Activated T-helper 2 cell treated with anti-CD3 and anti-CD28 coated beads, Interferon-gamma antibody, Interleukin-2, Interleukin-4, amounts not matched to agents 10 μg/mL and 5 μg/mL and 100 μg/mL, durations not matched to agents 14 hours and 24 hours and 36 hours (primary cell): Measurements from ENCODE around the gene SLC16A9. TPM values are rescaled to one million over a fixed set of nuclear protein-coding genes. Genes with fewer than 3 reads are reported as not detected.
"Not testable (repeated sequence)": the region's sequence is repeated elsewhere in the genome, so short reads cannot be mapped to it uniquely, and the experiment has no call there.

ENCODE experiments used
- DNase-seq: peaks from one replicate; pipeline ENCODE4 v3.0.0; 2021; ENCODE audit warnings: low spot score
- H3K27ac Mint-ChIP-seq: one replicate; pipeline ENCODE4 v1.8.0; 2021; ENCODE audit warnings: mixed read lengths
- H3K27me3 Mint-ChIP-seq: one replicate; pipeline ENCODE4 v1.8.0; 2021; ENCODE audit warnings: low read depth, mixed read lengths
- H3K36me3 Mint-ChIP-seq: one replicate; pipeline ENCODE4 v1.8.0; 2021; ENCODE audit warnings: low read depth, mixed read lengths
- H3K4me1 Mint-ChIP-seq: one replicate; pipeline ENCODE4 v1.8.0; 2021; ENCODE audit warnings: low read depth, mixed read lengths
- H3K4me3 Mint-ChIP-seq: one replicate; pipeline ENCODE4 v1.8.0; 2021; ENCODE audit warnings: low read depth, mild to moderate bottlenecking, moderate library complexity, mixed read lengths
- H3K9me3 Mint-ChIP-seq: one replicate; pipeline ENCODE4 v1.8.0; 2021; ENCODE audit warnings: mixed read lengths
- intact Hi-C: fragments of 100-400 bp; cut with micrococcal nuclease; formaldehyde crosslinking; loops from one replicate; pipeline ENCODE4 v1.15.1; 2023
- total RNA-seq: library from RNA; stranded (reverse); gene quantifications from 2 replicates; pipeline ENCODE4 v1.2.3, GENCODE V29; 2022

Gene SLC16A9
- total RNA-seq, 1 donor from 2014 or later, result 1.9 TPM

GRCh38 chr10:59682986-59683937 lies 26.4 kb downstream of the SLC16A9 start:
- Mint-ChIP-seq H3K4me3 (no peak overlapping the region), H3K4me1 (peaks cover 6% of the 10 kb centered on the region), H3K27ac (no peak overlapping the region), H3K27me3 (peaks cover 1% of the 10 kb centered on the region), H3K9me3 (no peaks in the 10 kb centered on the region), H3K36me3 (no peaks in the 10 kb centered on the region)
- intact Hi-C loops, result no loop called here
- DNase-seq, result no peak

GRCh38 chr10:59680199-59680598 lies 29.5 kb downstream of the SLC16A9 start:
- H3K27me3 Mint-ChIP-seq, result peaks cover under 1% of the 10 kb centered on the region
- no peak overlapping the region for H3K4me3 Mint-ChIP-seq
- H3K36me3 Mint-ChIP-seq, result no peaks in the 10 kb centered on the region
- H3K4me1 Mint-ChIP-seq, result peaks cover 6% of the 10 kb centered on the region
- H3K9me3 Mint-ChIP-seq, result no peaks in the 10 kb centered on the region
- intact Hi-C loops, result no loop called here
- DNase-seq, result no peak
- no peak overlapping the region for H3K27ac Mint-ChIP-seq

- H3K27me3 Mint-ChIP-seq, result no peaks in the 10 kb centered on the region
- intact Hi-C loops, result no loop called here
- H3K36me3 Mint-ChIP-seq, result no peaks in the 10 kb centered on the region
- no peak overlapping the region for H3K4me3 Mint-ChIP-seq
- peaks cover 6% of the 10 kb centered on the region for H3K4me1 Mint-ChIP-seq
- no peaks in the 10 kb centered on the region for H3K9me3 Mint-ChIP-seq
- H3K27ac Mint-ChIP-seq, result no peak overlapping the region
- DNase-seq, result no peak
Measured at GRCh38 chr10:59678884-59679301, 30.8 kb downstream of the SLC16A9 start.

GRCh38 chr10:59677253-59677831 lies 32.3 kb downstream of the SLC16A9 start:
- DNase-seq, result no peak
- intact Hi-C loops, result no loop called here
- Mint-ChIP-seq H3K27ac (no peak overlapping the region), H3K27me3 (no peaks in the 10 kb centered on the region), H3K4me3 (no peak overlapping the region), H3K9me3 (no peaks in the 10 kb centered on the region), H3K36me3 (no peaks in the 10 kb centered on the region), H3K4me1 (peaks cover 6% of the 10 kb centered on the region)

GRCh38 chr10:59675812-59676211 lies 33.8 kb downstream of the SLC16A9 start:
- no peak for DNase-seq
- H3K36me3 Mint-ChIP-seq, result no peaks in the 10 kb centered on the region
- H3K4me3 Mint-ChIP-seq, result no peak overlapping the region
- no peaks in the 10 kb centered on the region for H3K9me3 Mint-ChIP-seq
- intact Hi-C loops, result no loop called here
- no peak overlapping the region for H3K27ac Mint-ChIP-seq
- no peaks in the 10 kb centered on the region for H3K27me3 Mint-ChIP-seq
- H3K4me1 Mint-ChIP-seq, result peaks cover 6% of the 10 kb centered on the region

GRCh38 chr10:59674215-59674836 lies 35.3 kb downstream of the SLC16A9 start:
- Mint-ChIP-seq H3K36me3 (no peaks in the 10 kb centered on the region), H3K4me3 (no peak overlapping the region), H3K27ac (no peak overlapping the region), H3K4me1 (peaks cover 6% of the 10 kb centered on the region), H3K9me3 (no peaks in the 10 kb centered on the region), H3K27me3 (no peaks in the 10 kb centered on the region)
- no peak for DNase-seq
- intact Hi-C loops, result no loop called here

- H3K4me3 Mint-ChIP-seq, result no peak overlapping the region
- H3K27ac Mint-ChIP-seq, result no peak overlapping the region
- no peak for DNase-seq
- no peaks in the 10 kb centered on the region for H3K27me3 Mint-ChIP-seq
- no peaks in the 10 kb centered on the region for H3K4me1 Mint-ChIP-seq
- H3K9me3 Mint-ChIP-seq, result no peaks in the 10 kb centered on the region
- intact Hi-C loops, result no loop called here
- H3K36me3 Mint-ChIP-seq, result no peaks in the 10 kb centered on the region
Measured at GRCh38 chr10:59672150-59672875, 37.3 kb downstream of the SLC16A9 start.

GRCh38 chr10:59670269-59670668 lies 39.4 kb downstream of the SLC16A9 start:
- no peaks in the 10 kb centered on the region for H3K36me3 Mint-ChIP-seq
- no peaks in the 10 kb centered on the region for H3K9me3 Mint-ChIP-seq
- intact Hi-C loops, result no loop called here
- no peaks in the 10 kb centered on the region for H3K4me1 Mint-ChIP-seq
- H3K27ac Mint-ChIP-seq, result no peak overlapping the region
- DNase-seq, result no peak
- no peaks in the 10 kb centered on the region for H3K27me3 Mint-ChIP-seq
- H3K4me3 Mint-ChIP-seq, result no peak overlapping the region

- Mint-ChIP-seq H3K27me3 (no peaks in the 10 kb centered on the region), H3K27ac (no peak overlapping the region), H3K9me3 (no peaks in the 10 kb centered on the region), H3K4me3 (no peak overlapping the region), H3K36me3 (no peaks in the 10 kb centered on the region), H3K4me1 (no peaks in the 10 kb centered on the region)
- intact Hi-C loops, result no loop called here
- DNase-seq, result no peak
Measured at GRCh38 chr10:59668096-59668495, 41.6 kb downstream of the SLC16A9 start.

GRCh38 chr10:59666310-59666709 lies 43.3 kb downstream of the SLC16A9 start:
- no peaks in the 10 kb centered on the region for H3K27me3 Mint-ChIP-seq
- H3K4me3 Mint-ChIP-seq, result no peak overlapping the region
- intact Hi-C loops, result no loop called here
- H3K4me1 Mint-ChIP-seq, result no peaks in the 10 kb centered on the region
- H3K9me3 Mint-ChIP-seq, result no peaks in the 10 kb centered on the region
- H3K27ac Mint-ChIP-seq, result no peak overlapping the region
- no peaks in the 10 kb centered on the region for H3K36me3 Mint-ChIP-seq
- no peak for DNase-seq

- H3K36me3 Mint-ChIP-seq, H3K4me1 Mint-ChIP-seq, H3K27ac Mint-ChIP-seq, H3K27me3 Mint-ChIP-seq, H3K9me3 Mint-ChIP-seq, H3K4me3 Mint-ChIP-seq, intact Hi-C loops, DNase-seq: not testable (repeated sequence)
Measured at GRCh38 chr10:59663213-59663612, 46.4 kb downstream of the SLC16A9 start.

- H3K4me3 Mint-ChIP-seq, result no peak overlapping the region
- intact Hi-C loops, result no loop called here
- peaks cover 4% of the 10 kb centered on the region for H3K9me3 Mint-ChIP-seq
- H3K27me3 Mint-ChIP-seq, result peaks cover 6% of the 10 kb centered on the region
- no peak overlapping the region for H3K27ac Mint-ChIP-seq
- no peaks in the 10 kb centered on the region for H3K36me3 Mint-ChIP-seq
- H3K4me1 Mint-ChIP-seq, result peaks cover 7% of the 10 kb centered on the region
- DNase-seq, result no peak
Measured at GRCh38 chr10:59657724-59658123, 51.9 kb downstream of the SLC16A9 start.
